Neural cell (in vitro differentiated cells): ENCODE measurements around the gene TPI1. TPM values are rescaled to one million over a fixed set of nuclear protein-coding genes. Genes with fewer than 3 reads are reported as not detected.

Source experiments
- H2AFZ ChIP-seq: fragments of 200-600, 300-800 bp; sonication (generic), shearing (Covaris generic); 2 replicates; pipeline ENCODE4 v1.6.0; 2014; ENCODE audit warnings: low read depth, mild to moderate bottlenecking, antibody characterized with exemption, low read length, moderate library complexity
- H3F3A ChIP-seq: fragments of 200-600 bp; shearing (Covaris generic); 2 replicates; pipeline ENCODE4 v1.6.1; 2016; ENCODE audit warnings: mild to moderate bottlenecking, moderate library complexity, mixed read lengths, antibody characterized with exemption, low read length; ENCODE audit not compliant: insufficient read depth, poor library complexity, severe bottlenecking
- H3K27ac ChIP-seq: fragments of 200-600, 300-800 bp; sonication (generic), shearing (Covaris generic); 2 replicates; pipeline ENCODE4 v1.5.1; 2014; ENCODE audit warnings: mild to moderate bottlenecking, low read length, moderate library complexity
- H3K27me3 ChIP-seq: fragments of 300-800, 200-600 bp; sonication (generic), shearing (Covaris generic); 2 replicates; pipeline ENCODE4 v1.6.0; 2014; ENCODE audit warnings: mild to moderate bottlenecking, low read depth, low read length, moderate library complexity; ENCODE audit not compliant: insufficient read depth
- H3K36me3 ChIP-seq: fragments of 300-800, 200-600 bp; sonication (generic), shearing (Covaris generic); 2 replicates; pipeline ENCODE4 v1.5.1; 2014; ENCODE audit warnings: mild to moderate bottlenecking, antibody characterized with exemption, low read length, moderate library complexity; ENCODE audit not compliant: insufficient read depth
- H3K4me2 ChIP-seq: fragments of 300-800, 200-600 bp; sonication (generic), shearing (Covaris generic); 2 replicates; pipeline ENCODE4 v1.6.0; 2014; ENCODE audit warnings: mild to moderate bottlenecking, low read length
- H3K4me3 ChIP-seq: fragments of 300-800, 200-600 bp; sonication (generic), shearing (Covaris generic); 2 replicates; pipeline ENCODE4 v1.5.1; 2014; ENCODE audit warnings: mild to moderate bottlenecking, low read length, moderate library complexity
- H3K79me2 ChIP-seq: fragments of 200-600 bp; shearing (Covaris generic); replicated peaks from 2 replicates; pipeline ENCODE4 v1.6.0; 2014; ENCODE audit warnings: mild to moderate bottlenecking, low read length, moderate library complexity; ENCODE audit not compliant: insufficient read depth
- H3K9ac ChIP-seq: fragments of 300-800, 200-600 bp; sonication (generic), shearing (Covaris generic); 2 replicates; pipeline ENCODE4 v1.6.1; 2016; ENCODE audit warnings: mild to moderate bottlenecking, low read length, mixed read lengths
- H3K9me2 ChIP-seq: fragments of 200-600 bp; shearing (Covaris generic); 2 replicates; pipeline ENCODE4 v1.6.1; 2016; ENCODE audit warnings: mild to moderate bottlenecking, low read length, mixed read lengths; ENCODE audit not compliant: insufficient read depth
- H3K9me3 ChIP-seq: fragments of 200-600, 300-800 bp; sonication (generic), shearing (Covaris generic); 2 replicates; pipeline ENCODE4 v1.6.1; 2016; ENCODE audit warnings: mild to moderate bottlenecking, mixed run types, low read length, moderate library complexity, mixed read lengths
- H4K20me1 ChIP-seq: fragments of 200-600 bp; shearing (Covaris generic); 2 replicates; pipeline ENCODE4 v1.6.1; 2016; ENCODE audit warnings: mild to moderate bottlenecking, mixed run types; ENCODE audit not compliant: insufficient read depth
- EP300 ChIP-seq: fragments of 450-650 bp; conservative IDR thresholded peaks from 2 replicates; pipeline ENCODE4 v1.6.1; 2014; ENCODE audit warnings: antibody characterized with exemption, mild to moderate bottlenecking, moderate library complexity; ENCODE audit not compliant: poor library complexity, severe bottlenecking
- EZH2 ChIP-seq: fragments of 200-600, 300-800 bp; shearing (Covaris generic), sonication (generic); IDR thresholded peaks from 2 replicates; pipeline ENCODE4 v1.6.1; 2014; ENCODE audit warnings: antibody characterized with exemption, low read length, borderline replicate concordance, mild to moderate bottlenecking; ENCODE audit not compliant: insufficient read depth, poor library complexity, severe bottlenecking
- MXI1 ChIP-seq: fragments of 450-650 bp; conservative IDR thresholded peaks from 2 replicates; pipeline ENCODE4 v1.6.1; 2014; ENCODE audit warnings: antibody characterized with exemption, mild to moderate bottlenecking; ENCODE audit not compliant: poor library complexity, severe bottlenecking
- POLR2AphosphoS5 ChIP-seq: IDR thresholded peaks from 2 replicates; pipeline ENCODE4 v1.6.1; 2012
- RAD21 ChIP-seq: fragments of 450-650 bp; conservative IDR thresholded peaks from 2 replicates; pipeline ENCODE4 v1.6.1; 2014; ENCODE audit warnings: antibody characterized with exemption, mild to moderate bottlenecking, moderate library complexity
- SMC3 ChIP-seq: fragments of 450-650 bp; conservative IDR thresholded peaks from 2 replicates; pipeline ENCODE4 v1.6.1; 2014; ENCODE audit warnings: antibody characterized with exemption, mild to moderate bottlenecking, moderate library complexity; ENCODE audit not compliant: poor library complexity
- TAF1 ChIP-seq: IDR thresholded peaks from 2 replicates; pipeline ENCODE4 v1.6.1; 2012; ENCODE audit warnings: low read depth
- polyA plus RNA-seq: library from polyadenylated mRNA; depleted of rRNA; stranded (reverse); fragments of >200 nt; gene quantifications from 2 replicates; pipeline ENCODE4 v1.2.3, GENCODE V29; 2014
- TF ChIP-seq, protein P1 (sequence below): IDR thresholded peaks from 2 replicates; pipeline ENCODE4 v1.6.1; 2012; ENCODE audit warnings: borderline replicate concordance
- TF ChIP-seq, protein P2 (sequence below): fragments of 450-650 bp; IDR thresholded peaks from 2 replicates; pipeline ENCODE4 v1.5.1; 2014; ENCODE audit warnings: antibody characterized with exemption, mild to moderate bottlenecking, moderate library complexity; ENCODE audit not compliant: poor library complexity, severe bottlenecking

Gene TPI1
- polyA plus RNA-seq, 1 donor from 2014 or later = 288 TPM

DNA sequence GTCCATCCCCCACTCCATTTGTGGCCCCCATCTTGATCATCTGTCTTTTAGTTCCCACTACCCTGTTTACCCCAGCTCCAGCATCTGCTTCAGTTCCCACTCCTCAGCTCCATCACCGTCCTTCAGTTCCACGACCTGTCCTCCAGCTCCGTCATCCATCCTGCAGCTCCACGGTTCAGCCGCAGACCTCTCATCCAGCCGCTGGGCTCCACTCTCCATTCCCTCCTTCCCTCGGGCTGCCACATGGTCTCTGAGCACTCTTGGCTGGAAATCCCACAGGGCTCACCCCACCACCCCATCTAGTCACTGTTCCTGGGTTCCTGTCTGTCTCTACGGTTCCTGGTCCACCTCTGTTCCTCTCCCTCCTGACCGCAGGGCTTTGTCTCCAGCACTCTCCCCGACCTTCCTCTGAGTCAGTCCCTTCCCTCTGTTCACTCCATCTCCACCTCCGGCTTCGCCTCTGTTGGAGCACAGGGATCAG, 42.4 kb upstream of the TPI1 start:
- H3K9ac ChIP-seq = peak overlapping the region; percentile 52
- H3K27ac ChIP-seq = peak overlapping the region; percentile 44
- no peaks in the 10 kb centered on the region for H3K27me3 ChIP-seq
- H3F3A ChIP-seq = peaks cover 10% of the 10 kb centered on the region
- no peak overlapping the region for H2AFZ ChIP-seq
- peak overlapping the region; percentile 70 for H3K4me3 ChIP-seq
- H3K36me3 ChIP-seq = no peaks in the 10 kb centered on the region
- TF ChIP-seq POLR2AphosphoS5 (no peak), SMC3 (no peak), RAD21 (no peak), EP300 (no peak), EZH2 (no peak), TAF1 (no peak), MXI1 (no peak)
- TF ChIP-seq, protein P1, sequence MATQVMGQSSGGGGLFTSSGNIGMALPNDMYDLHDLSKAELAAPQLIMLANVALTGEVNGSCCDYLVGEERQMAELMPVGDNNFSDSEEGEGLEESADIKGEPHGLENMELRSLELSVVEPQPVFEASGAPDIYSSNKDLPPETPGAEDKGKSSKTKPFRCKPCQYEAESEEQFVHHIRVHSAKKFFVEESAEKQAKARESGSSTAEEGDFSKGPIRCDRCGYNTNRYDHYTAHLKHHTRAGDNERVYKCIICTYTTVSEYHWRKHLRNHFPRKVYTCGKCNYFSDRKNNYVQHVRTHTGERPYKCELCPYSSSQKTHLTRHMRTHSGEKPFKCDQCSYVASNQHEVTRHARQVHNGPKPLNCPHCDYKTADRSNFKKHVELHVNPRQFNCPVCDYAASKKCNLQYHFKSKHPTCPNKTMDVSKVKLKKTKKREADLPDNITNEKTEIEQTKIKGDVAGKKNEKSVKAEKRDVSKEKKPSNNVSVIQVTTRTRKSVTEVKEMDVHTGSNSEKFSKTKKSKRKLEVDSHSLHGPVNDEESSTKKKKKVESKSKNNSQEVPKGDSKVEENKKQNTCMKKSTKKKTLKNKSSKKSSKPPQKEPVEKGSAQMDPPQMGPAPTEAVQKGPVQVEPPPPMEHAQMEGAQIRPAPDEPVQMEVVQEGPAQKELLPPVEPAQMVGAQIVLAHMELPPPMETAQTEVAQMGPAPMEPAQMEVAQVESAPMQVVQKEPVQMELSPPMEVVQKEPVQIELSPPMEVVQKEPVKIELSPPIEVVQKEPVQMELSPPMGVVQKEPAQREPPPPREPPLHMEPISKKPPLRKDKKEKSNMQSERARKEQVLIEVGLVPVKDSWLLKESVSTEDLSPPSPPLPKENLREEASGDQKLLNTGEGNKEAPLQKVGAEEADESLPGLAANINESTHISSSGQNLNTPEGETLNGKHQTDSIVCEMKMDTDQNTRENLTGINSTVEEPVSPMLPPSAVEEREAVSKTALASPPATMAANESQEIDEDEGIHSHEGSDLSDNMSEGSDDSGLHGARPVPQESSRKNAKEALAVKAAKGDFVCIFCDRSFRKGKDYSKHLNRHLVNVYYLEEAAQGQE = no peak
- TF ChIP-seq, protein P2, sequence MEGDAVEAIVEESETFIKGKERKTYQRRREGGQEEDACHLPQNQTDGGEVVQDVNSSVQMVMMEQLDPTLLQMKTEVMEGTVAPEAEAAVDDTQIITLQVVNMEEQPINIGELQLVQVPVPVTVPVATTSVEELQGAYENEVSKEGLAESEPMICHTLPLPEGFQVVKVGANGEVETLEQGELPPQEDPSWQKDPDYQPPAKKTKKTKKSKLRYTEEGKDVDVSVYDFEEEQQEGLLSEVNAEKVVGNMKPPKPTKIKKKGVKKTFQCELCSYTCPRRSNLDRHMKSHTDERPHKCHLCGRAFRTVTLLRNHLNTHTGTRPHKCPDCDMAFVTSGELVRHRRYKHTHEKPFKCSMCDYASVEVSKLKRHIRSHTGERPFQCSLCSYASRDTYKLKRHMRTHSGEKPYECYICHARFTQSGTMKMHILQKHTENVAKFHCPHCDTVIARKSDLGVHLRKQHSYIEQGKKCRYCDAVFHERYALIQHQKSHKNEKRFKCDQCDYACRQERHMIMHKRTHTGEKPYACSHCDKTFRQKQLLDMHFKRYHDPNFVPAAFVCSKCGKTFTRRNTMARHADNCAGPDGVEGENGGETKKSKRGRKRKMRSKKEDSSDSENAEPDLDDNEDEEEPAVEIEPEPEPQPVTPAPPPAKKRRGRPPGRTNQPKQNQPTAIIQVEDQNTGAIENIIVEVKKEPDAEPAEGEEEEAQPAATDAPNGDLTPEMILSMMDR = no peak
- H3K9me2 ChIP-seq = no peaks in the 10 kb centered on the region
- H4K20me1 ChIP-seq = no peaks in the 10 kb centered on the region
- no peaks in the 10 kb centered on the region for H3K9me3 ChIP-seq
- peak overlapping the region; percentile 25 for H3K4me2 ChIP-seq
- H3K79me2 ChIP-seq = peaks cover 32% of the 10 kb centered on the region

DNA sequence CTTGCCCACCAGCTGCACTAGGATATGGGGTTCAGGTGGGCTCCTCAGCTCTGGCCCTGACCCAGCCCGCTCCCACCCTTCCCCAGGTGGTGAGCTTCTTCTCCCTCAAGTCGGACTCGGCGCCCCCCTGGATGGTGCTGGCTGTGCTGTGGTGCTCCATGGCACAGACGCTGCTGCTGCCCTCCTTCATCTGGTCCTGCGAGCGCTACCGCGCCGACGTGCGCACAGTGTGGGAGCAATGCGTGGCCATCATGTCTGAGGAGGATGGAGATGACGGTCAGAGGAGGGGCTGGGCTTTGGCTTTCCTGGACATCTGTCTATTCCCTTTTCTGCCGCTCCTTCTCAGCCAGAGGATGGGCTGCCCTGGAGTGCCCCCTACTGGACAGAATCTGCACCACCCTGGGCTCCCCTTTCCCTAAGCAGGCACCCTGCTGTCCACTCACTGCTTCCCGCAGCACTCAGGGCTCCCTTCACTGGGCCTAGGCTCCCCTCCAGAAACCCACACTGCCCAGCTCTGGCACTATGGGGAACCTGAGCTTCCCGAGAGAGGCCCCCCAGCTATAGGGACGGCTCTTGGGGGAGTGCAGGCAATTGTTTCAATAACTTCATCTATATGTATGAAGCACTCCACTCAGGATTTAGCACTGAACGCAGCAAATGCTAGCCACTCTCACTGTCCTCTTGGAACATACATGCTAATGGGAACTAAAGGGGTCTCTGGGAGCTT, 41.8 kb upstream of the TPI1 start:
- Histone ChIP-seq H2AFZ (no peak overlapping the region), H3K27ac (peak overlapping the region; percentile 44), H3K9me2 (no peaks in the 10 kb centered on the region), H3K4me2 (peak overlapping the region; percentile 25), H4K20me1 (no peaks in the 10 kb centered on the region), H3K9ac (peak overlapping the region; percentile 52), H3K79me2 (peaks cover 33% of the 10 kb centered on the region), H3K36me3 (no peaks in the 10 kb centered on the region), H3K4me3 (peak overlapping the region; percentile 70), H3F3A (peaks cover 10% of the 10 kb centered on the region), H3K27me3 (no peaks in the 10 kb centered on the region), H3K9me3 (no peaks in the 10 kb centered on the region)
- TF ChIP-seq SMC3 (peak; percentile 89), EP300 (no peak), EZH2 (no peak), TAF1 (no peak), POLR2AphosphoS5 (no peak), MXI1 (peak; percentile 32), RAD21 (peak; percentile 93)
- TF ChIP-seq, protein P1 = no peak
- TF ChIP-seq, protein P2 = peak; percentile 95
